HCT116 (cell line): Measurements from ENCODE around the gene ZC3H7A. TPM values are rescaled to one million over a fixed set of nuclear protein-coding genes. Genes with fewer than 3 reads are reported as not detected.

ENCODE experiments used
- ATAC-seq: fragments of 200-7000 bp; cut with Tn5 transposase; 2 replicates; pipeline ENCODE4 v1.9.1; 2020; ENCODE audit warnings: mild to moderate bottlenecking, moderate library complexity
- BruUV-seq: library from RNA; stranded (reverse); fragments of 400-500 nt; replicated peaks from 2 replicates; lab custom pipeline; 2021; lab: Mats Ljungman, UMichigan
- CTCF ChIA-PET: fragments of 300-600 bp; sonication (Branson Sonifier 250); formaldehyde crosslinking; loops from one replicate; lab custom pipeline; 2021; ENCODE audit warnings: antibody characterized with exemption; lab: Charles Lee
- POLR2A ChIA-PET: fragments of 300-600, 350-600 bp; sonication (Branson Sonifier 250); formaldehyde crosslinking; loops from one replicate; lab custom pipeline; 2021; ENCODE audit warnings: antibody characterized with exemption; lab: Charles Lee
- RAD21 ChIA-PET, 2 experiments: fragments of 300-600 bp; sonication (Branson Sonifier 250); formaldehyde crosslinking; loops; one replicate each; lab custom pipeline; 2023; ENCODE audit warnings: low total read pairs in 2 of 2; ENCODE audit not compliant: uncharacterized antibody in 2 of 2, unreplicated experiment in 2 of 2, low non-redundant PET in 1 of 2; lab: Charles Lee
- DNase-seq: peaks from one replicate; pipeline ENCODE4 v3.0.0-alpha.2; 2010; ENCODE audit warnings: low read depth, low spot score
- H2AFZ ChIP-seq: fragments of 200-600 bp; shearing (Covaris generic), sonication (generic); 2 replicates; pipeline ENCODE4 v1.6.1; 2017; ENCODE audit warnings: low read depth, mixed run types, mixed read lengths, antibody characterized with exemption, low read length; ENCODE audit not compliant: poor library complexity, severe bottlenecking
- H3K27ac ChIP-seq: 2 replicates; pipeline ENCODE4 v1.5.1; 2012; ENCODE audit warnings: low read depth, low read length
- H3K27me3 ChIP-seq: fragments of 200-600 bp; sonication (generic); 2 replicates; pipeline ENCODE4 v1.6.1; 2016; ENCODE audit warnings: mixed run types, low read length, mixed read lengths; ENCODE audit not compliant: insufficient read depth
- H3K36me3 ChIP-seq, 2 experiments: fragments of 200-500 bp in 1 of 2; fragments of 200-600 bp in 1 of 2; sonication (Bioruptor generic) in 1 of 2; sonication (generic) in 1 of 2; 2 replicates each; pipeline versions ENCODE4 v1.5.1 to v1.6.1; 2014 to 2016; ENCODE audit warnings: low read length in 2 of 2, inconsistent platforms in 1 of 2, mixed read lengths in 1 of 2, mixed run types in 1 of 2; ENCODE audit not compliant: insufficient read depth in 2 of 2, control insufficient read depth in 1 of 2
- H3K4me1 ChIP-seq, 2 experiments: fragments of 200-600 bp in 1 of 2; sonication (generic) in 1 of 2; 2 replicates each; pipeline versions ENCODE4 v1.5.1 to v1.6.1; 2012 to 2017; ENCODE audit warnings: low read length in 2 of 2, inconsistent platforms in 1 of 2, mild to moderate bottlenecking in 1 of 2, mixed read lengths in 1 of 2, mixed run types in 1 of 2, moderate library complexity in 1 of 2; ENCODE audit not compliant: insufficient read depth in 2 of 2, control insufficient read depth in 1 of 2
- H3K4me2 ChIP-seq: fragments of 200-600 bp; sonication (generic); 2 replicates; pipeline ENCODE4 v1.6.1; 2017; ENCODE audit warnings: mixed run types, low read length, mixed read lengths
- H3K4me3 ChIP-seq, 2 experiments: fragments of 200-600 bp in 1 of 2; sonication (generic) in 1 of 2; replicated peaks in 1 of 2; 2 replicates each; pipeline ENCODE4 v1.5.1; 2011 to 2016; ENCODE audit warnings: low read length in 2 of 2, control low read depth in 1 of 2, low read depth in 1 of 2, mild to moderate bottlenecking in 1 of 2, mixed read lengths in 1 of 2, mixed run types in 1 of 2
- H3K79me2 ChIP-seq: fragments of 200-600 bp; sonication (generic); 2 replicates; pipeline ENCODE4 v1.6.1; 2017; ENCODE audit warnings: mild to moderate bottlenecking, mixed run types, low read length, moderate library complexity, mixed read lengths; ENCODE audit not compliant: insufficient read depth
- H3K9ac ChIP-seq: fragments of 200-600 bp; sonication (generic); 2 replicates; pipeline ENCODE4 v1.6.1; 2016; ENCODE audit warnings: low read length, mixed read lengths
- H3K9me2 ChIP-seq: fragments of 200-600 bp; sonication (generic), shearing (Covaris generic); 2 replicates; pipeline ENCODE4 v1.6.1; 2017; ENCODE audit warnings: mixed run types, mild to moderate bottlenecking, moderate library complexity; ENCODE audit not compliant: insufficient read depth
- H3K9me3 ChIP-seq, 2 experiments: fragments of 200-500 bp in 1 of 2; fragments of 200-600 bp in 1 of 2; sonication (Bioruptor generic) in 1 of 2; sonication (generic) in 1 of 2; 2 replicates each; pipeline ENCODE4 v1.6.1; 2014 to 2017; ENCODE audit warnings: low read length in 2 of 2, mixed read lengths in 2 of 2, inconsistent platforms in 1 of 2, low read depth in 1 of 2, mild to moderate bottlenecking in 1 of 2, mixed run types in 1 of 2, moderate library complexity in 1 of 2; ENCODE audit not compliant: control insufficient read depth in 1 of 2, insufficient read depth in 1 of 2
- H4K20me1 ChIP-seq: fragments of 200-600 bp; sonication (generic), shearing (Covaris generic); 2 replicates; pipeline ENCODE4 v1.6.1; 2017; ENCODE audit warnings: mixed run types, mild to moderate bottlenecking, moderate library complexity; ENCODE audit not compliant: insufficient read depth
- FOSL1 ChIP-seq: IDR thresholded peaks from 2 replicates; pipeline ENCODE4 v1.6.1; 2012; ENCODE audit warnings: low read depth
- POLR2A ChIP-seq: IDR thresholded peaks from 2 replicates; pipeline ENCODE4 v1.7.0; 2011; ENCODE audit warnings: borderline replicate concordance; ENCODE audit not compliant: insufficient read depth, insufficient read length; ENCODE audit errors: extremely low read depth
- POLR2AphosphoS5 ChIP-seq: IDR thresholded peaks from 2 replicates; pipeline ENCODE4 v1.6.1; 2011; ENCODE audit warnings: mild to moderate bottlenecking, low read depth, low read length, moderate library complexity
- SRF ChIP-seq: IDR thresholded peaks from 2 replicates; pipeline ENCODE4 v1.6.1; 2012; ENCODE audit warnings: low read depth
- TCF7L2 ChIP-seq: IDR thresholded peaks from 2 replicates; pipeline ENCODE4 v1.7.0; 2011; ENCODE audit warnings: borderline replicate concordance, inconsistent platforms; ENCODE audit not compliant: insufficient read depth, insufficient read length; ENCODE audit errors: extremely low read depth
- YY1 ChIP-seq: IDR thresholded peaks from 2 replicates; pipeline ENCODE4 v1.6.1; 2011; ENCODE audit warnings: low read length, low read depth, moderate library complexity, mild to moderate bottlenecking; ENCODE audit not compliant: insufficient replicate concordance; ENCODE audit errors: extremely low read depth
- ZFX ChIP-seq: fragments of 450-650 bp; IDR thresholded peaks from 2 replicates; pipeline ENCODE4 v1.6.1; 2017
- intact Hi-C: fragments of 100-400 bp; cut with micrococcal nuclease; formaldehyde crosslinking; loops from 2 replicates; pipeline ENCODE4 v1.10.0; 2022
- total RNA-seq: library from RNA; stranded (reverse); gene quantifications from one replicate; pipeline ENCODE4 v1.2.1, GENCODE V29; 2021; ENCODE audit not compliant: unreplicated experiment
- TF ChIP-seq, protein P1 (sequence below), 3 experiments: fragments of 200-600 bp in 1 of 3; sonication (generic) in 1 of 3; IDR thresholded peaks in 2 of 3; conservative IDR thresholded peaks in 1 of 3; 2 replicates each; pipeline ENCODE4 v1.5.1; 2012 to 2017; ENCODE audit warnings: low read depth in 2 of 3, low read length in 2 of 3, antibody characterized with exemption in 1 of 3, borderline replicate concordance in 1 of 3, control low read depth in 1 of 3, mild to moderate bottlenecking in 1 of 3, mixed read lengths in 1 of 3, mixed run types in 1 of 3, moderate library complexity in 1 of 3; ENCODE audit not compliant: insufficient read depth in 1 of 3
- TF ChIP-seq, protein P2 (sequence below): IDR thresholded peaks from 2 replicates; pipeline ENCODE4 v1.6.1; 2012

Gene ZC3H7A
- total RNA-seq, 1 experiment from 2014 or later: 33.4 TPM

DNA sequence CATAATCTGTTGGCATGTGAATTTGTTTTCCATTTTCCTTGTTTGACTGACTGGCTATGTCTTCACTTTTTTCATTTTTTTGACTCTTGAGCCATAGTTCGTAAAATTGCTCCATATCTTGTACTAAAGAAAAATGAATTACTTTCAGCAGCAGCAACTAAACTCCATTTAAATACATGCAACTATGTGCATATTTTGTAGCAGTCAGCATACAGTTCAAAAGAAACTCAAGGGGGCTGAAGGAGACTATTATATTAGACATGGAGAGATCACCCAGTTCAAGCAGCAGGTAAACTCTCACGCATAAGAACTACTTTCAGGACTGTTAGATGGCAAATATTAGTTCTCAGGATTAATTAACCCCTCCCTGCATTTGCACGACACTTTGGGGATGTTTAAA is 40.8 kb downstream of the ZC3H7A start:
- H3K9me3 ChIP-seq: no peaks in the 10 kb centered on the region
- H4K20me1 ChIP-seq: no peaks in the 10 kb centered on the region
- ChIA-PET POLR2A (no interaction called here), CTCF (no interaction called here), RAD21 (no interaction called here)
- no peak overlapping the region for H3K4me2 ChIP-seq
- no TSS peak for BruUV-seq
- ATAC-seq (no peak), DNase-seq (no peak)
- TF ChIP-seq TCF7L2 (no peak), SRF (no peak), ZFX (no peak), POLR2AphosphoS5 (no peak), POLR2A (no peak), FOSL1 (no peak), YY1 (no peak)
- TF ChIP-seq, protein P1, sequence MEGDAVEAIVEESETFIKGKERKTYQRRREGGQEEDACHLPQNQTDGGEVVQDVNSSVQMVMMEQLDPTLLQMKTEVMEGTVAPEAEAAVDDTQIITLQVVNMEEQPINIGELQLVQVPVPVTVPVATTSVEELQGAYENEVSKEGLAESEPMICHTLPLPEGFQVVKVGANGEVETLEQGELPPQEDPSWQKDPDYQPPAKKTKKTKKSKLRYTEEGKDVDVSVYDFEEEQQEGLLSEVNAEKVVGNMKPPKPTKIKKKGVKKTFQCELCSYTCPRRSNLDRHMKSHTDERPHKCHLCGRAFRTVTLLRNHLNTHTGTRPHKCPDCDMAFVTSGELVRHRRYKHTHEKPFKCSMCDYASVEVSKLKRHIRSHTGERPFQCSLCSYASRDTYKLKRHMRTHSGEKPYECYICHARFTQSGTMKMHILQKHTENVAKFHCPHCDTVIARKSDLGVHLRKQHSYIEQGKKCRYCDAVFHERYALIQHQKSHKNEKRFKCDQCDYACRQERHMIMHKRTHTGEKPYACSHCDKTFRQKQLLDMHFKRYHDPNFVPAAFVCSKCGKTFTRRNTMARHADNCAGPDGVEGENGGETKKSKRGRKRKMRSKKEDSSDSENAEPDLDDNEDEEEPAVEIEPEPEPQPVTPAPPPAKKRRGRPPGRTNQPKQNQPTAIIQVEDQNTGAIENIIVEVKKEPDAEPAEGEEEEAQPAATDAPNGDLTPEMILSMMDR (IDR thresholded peaks at IDR 0.05 in 2 of 3, conservative IDR thresholded peaks at IDR 0.05 in 1 of 3; ENCODE audit: borderline replicate concordance in 1 of 3, insufficient read depth in 1 of 3, low read depth in 2 of 3, low read length in 2 of 3): no peak
- TF ChIP-seq, protein P2, sequence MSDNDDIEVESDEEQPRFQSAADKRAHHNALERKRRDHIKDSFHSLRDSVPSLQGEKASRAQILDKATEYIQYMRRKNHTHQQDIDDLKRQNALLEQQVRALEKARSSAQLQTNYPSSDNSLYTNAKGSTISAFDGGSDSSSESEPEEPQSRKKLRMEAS: no peak
- peaks cover 0 to 4% of the 10 kb centered on the region in 2 experiments; a peak in 1 of 4 replicates for H3K4me1 ChIP-seq
- H3K4me3 ChIP-seq: no peak overlapping the region
- H3K27me3 ChIP-seq: no peaks in the 10 kb centered on the region
- H2AFZ ChIP-seq: no peak overlapping the region
- H3K27ac ChIP-seq: no peak overlapping the region
- H3K36me3 ChIP-seq: peaks cover 24 to 28% of the 10 kb centered on the region in 2 experiments; a peak in 3 of 4 replicates
- no peak overlapping the region for H3K9ac ChIP-seq
- no peaks in the 10 kb centered on the region for H3K9me2 ChIP-seq
- intact Hi-C loops: no loop called here
- no peaks in the 10 kb centered on the region for H3K79me2 ChIP-seq
